ENCODE measurements around the gene IL1A. TPM values are rescaled to one million over a fixed set of nuclear protein-coding genes. Genes with fewer than 3 reads are reported as not detected.

Gene IL1A
- total and polyA plus RNA-seq, 9 donors = 0.09 to 0.12 TPM; not detected in 7

DNA sequence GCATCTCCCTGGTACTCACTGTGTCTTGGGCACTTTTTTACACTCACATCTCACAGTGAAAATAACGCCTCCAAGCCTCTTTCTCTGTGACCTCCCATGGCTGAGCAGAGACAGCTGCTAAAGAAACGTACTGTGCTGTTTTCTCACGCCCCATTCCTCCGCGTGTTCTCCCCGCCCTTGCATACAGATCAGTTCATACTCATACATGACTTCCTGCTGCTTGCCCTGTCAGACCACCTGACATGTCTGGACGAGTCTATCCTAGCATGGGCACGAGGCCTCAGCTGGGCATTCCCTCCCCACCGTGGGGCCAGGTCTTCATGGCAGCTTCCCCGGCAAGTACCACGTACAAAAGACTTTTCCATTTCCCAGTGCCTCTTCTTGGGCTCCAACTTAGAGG, 21.2 kb upstream of the IL1A start:
- H3K27ac ChIP-seq (ENCODE audit: low read length) = no peak overlapping the region
- H3K4me3 ChIP-seq (ENCODE audit: low read length) = no peak overlapping the region
- DNase-seq = no peak
- no peaks in the 10 kb centered on the region for H3K36me3 ChIP-seq (ENCODE audit: control insufficient read depth, insufficient read depth, low read length)
- peaks cover 6% of the 10 kb centered on the region for H3K9me3 ChIP-seq (replicated peaks; ENCODE audit: control insufficient read depth, low read depth, low read length)
- WGBS (ENCODE audit: insufficient coverage) = 88% methylated on average over 7 of the region's 11 CpGs
- no peaks in the 10 kb centered on the region for H3K4me1 ChIP-seq (ENCODE audit: control insufficient read depth, insufficient read depth, low read length)
- H3K27me3 ChIP-seq (ENCODE audit: control insufficient read depth, insufficient read depth, low read length) = no peaks in the 10 kb centered on the region

- WGBS (ENCODE audit: insufficient coverage) = 67% methylated on average over 1 of the region's 5 CpGs
- H3K4me3 ChIP-seq (ENCODE audit: low read length) = no peak overlapping the region
- H3K36me3 ChIP-seq (ENCODE audit: control insufficient read depth, insufficient read depth, low read length) = no peaks in the 10 kb centered on the region
- peaks cover 6% of the 10 kb centered on the region for H3K9me3 ChIP-seq (replicated peaks; ENCODE audit: control insufficient read depth, low read depth, low read length)
- no peak overlapping the region for H3K27ac ChIP-seq (ENCODE audit: low read length)
- no peaks in the 10 kb centered on the region for H3K27me3 ChIP-seq (ENCODE audit: control insufficient read depth, insufficient read depth, low read length)
- no peaks in the 10 kb centered on the region for H3K4me1 ChIP-seq (ENCODE audit: control insufficient read depth, insufficient read depth, low read length)
- no peak for DNase-seq
Measured at GRCh38 chr2:112803691-112804521, 19.6 kb upstream of the IL1A start.

DNA sequence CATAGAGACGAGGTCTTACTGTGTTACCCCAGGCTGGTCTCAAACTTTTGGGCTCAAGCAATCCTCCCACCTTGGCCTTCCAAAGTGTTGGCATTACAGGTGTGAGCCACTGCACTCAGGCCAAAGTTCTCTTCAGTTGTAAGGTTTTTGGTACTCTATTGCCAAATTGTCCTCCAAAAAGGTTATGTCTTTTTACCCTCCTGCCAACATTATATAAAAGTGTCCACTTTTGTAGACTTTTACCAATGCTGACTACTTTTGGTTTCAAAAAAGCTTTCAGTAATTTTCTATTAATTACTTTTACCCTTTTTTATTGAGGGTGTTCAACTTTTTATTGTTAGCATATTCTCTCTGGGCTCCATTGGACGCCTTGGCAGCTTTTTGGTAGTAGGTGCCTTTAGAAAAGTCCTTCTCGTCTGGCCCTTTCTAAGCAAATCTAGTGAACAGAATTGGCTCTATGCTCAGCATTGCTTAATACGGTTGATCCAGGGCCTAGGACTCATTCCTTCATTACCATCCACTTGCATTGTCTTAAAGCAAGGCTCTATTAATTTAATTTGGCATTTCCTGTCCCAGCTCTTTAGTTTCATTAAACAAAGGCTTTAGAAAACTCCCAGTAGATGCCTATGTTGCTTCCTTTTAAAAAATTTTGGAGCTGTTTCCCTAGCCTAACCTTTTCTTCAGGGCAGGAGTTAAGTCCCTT, 16.7 kb upstream of the IL1A start:
- no CpG with 5 or more reads among the region's 4 CpGs for WGBS (ENCODE audit: insufficient coverage)
- DNase-seq = no peak

DNA sequence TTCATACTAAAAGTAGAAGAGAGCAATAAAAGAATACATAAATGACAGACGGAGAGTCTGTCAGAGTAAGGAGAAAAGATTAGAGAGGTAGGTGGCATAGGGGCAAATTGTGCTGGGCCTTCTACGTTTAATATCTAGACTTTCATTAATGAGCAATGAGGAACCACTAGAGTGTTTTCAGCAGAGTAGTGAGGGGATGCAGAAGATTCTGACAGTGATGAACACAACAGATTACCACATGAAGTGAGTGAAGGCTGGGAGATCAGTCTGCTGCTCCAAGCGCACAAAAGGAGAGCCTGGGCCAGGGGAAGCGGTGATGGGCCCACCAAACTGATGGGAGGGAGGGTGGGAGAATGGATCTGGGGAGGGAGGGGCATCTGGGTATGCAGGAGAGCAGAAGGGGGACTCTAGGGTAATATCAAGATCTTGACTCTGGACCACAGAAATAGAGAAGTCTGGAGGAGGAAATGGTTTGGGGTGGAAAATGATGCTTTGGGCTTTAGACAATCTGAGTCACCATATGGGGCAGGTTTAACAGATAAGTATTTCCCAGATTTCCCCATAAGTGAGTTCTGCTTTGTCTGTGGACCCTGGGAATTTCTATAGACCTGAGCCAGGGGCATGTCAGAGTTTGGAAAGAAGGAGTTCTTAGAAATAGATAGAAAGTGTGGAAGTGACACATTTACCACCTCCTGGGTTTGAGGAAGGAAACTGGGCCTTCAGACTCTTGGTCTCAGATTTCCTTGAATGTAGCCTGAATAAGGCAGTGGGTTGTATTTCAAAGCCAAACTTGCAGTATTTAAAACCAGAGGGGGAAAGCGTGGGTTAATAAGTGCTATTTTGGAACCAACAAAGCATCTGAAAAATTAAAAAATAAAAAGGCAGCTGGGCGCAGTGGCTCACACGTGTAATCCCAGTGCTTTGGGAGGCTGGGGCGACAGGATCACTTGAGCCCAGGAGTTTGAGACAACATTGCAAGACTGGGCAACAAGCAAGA, 15.0 kb upstream of the IL1A start:
- WGBS (ENCODE audit: insufficient coverage) = 80% methylated on average over 8 of the region's 8 CpGs
- DNase-seq = no peak
- Histone ChIP-seq H3K27me3 (ENCODE audit: control insufficient read depth, insufficient read depth, low read length) (no peaks in the 10 kb centered on the region), H3K4me1 (ENCODE audit: control insufficient read depth, insufficient read depth, low read length) (no peaks in the 10 kb centered on the region), H3K9me3 (replicated peaks; ENCODE audit: control insufficient read depth, low read depth, low read length) (no peaks in the 10 kb centered on the region), H3K36me3 (ENCODE audit: control insufficient read depth, insufficient read depth, low read length) (no peaks in the 10 kb centered on the region), H3K4me3 (ENCODE audit: low read length) (no peak overlapping the region), H3K27ac (ENCODE audit: low read length) (no peak overlapping the region)

More for the DNA sequence above, 16.7 kb upstream of the IL1A start:
- H3K4me1 ChIP-seq (ENCODE audit: control insufficient read depth, insufficient read depth, low read length) = no peaks in the 10 kb centered on the region
- H3K9me3 ChIP-seq (replicated peaks; ENCODE audit: control insufficient read depth, low read depth, low read length) = no peaks in the 10 kb centered on the region
- H3K27ac ChIP-seq (ENCODE audit: low read length) = no peak overlapping the region
- H3K27me3 ChIP-seq (ENCODE audit: control insufficient read depth, insufficient read depth, low read length) = no peaks in the 10 kb centered on the region
- H3K4me3 ChIP-seq (ENCODE audit: low read length) = no peak overlapping the region
- no peaks in the 10 kb centered on the region for H3K36me3 ChIP-seq (ENCODE audit: control insufficient read depth, insufficient read depth, low read length)

GRCh38 chr2:112796486-112796885, 12.2 kb upstream of the IL1A start:
- Histone ChIP-seq H3K4me3 (ENCODE audit: low read length) (no peak overlapping the region), H3K36me3 (ENCODE audit: control insufficient read depth, insufficient read depth, low read length) (no peaks in the 10 kb centered on the region), H3K9me3 (replicated peaks; ENCODE audit: control insufficient read depth, low read depth, low read length) (no peaks in the 10 kb centered on the region), H3K4me1 (ENCODE audit: control insufficient read depth, insufficient read depth, low read length) (no peaks in the 10 kb centered on the region), H3K27ac (ENCODE audit: low read length) (no peak overlapping the region), H3K27me3 (ENCODE audit: control insufficient read depth, insufficient read depth, low read length) (no peaks in the 10 kb centered on the region)
- no CpG with 5 or more reads among the region's 1 CpG for WGBS (ENCODE audit: insufficient coverage)
- DNase-seq = no peak

DNA sequence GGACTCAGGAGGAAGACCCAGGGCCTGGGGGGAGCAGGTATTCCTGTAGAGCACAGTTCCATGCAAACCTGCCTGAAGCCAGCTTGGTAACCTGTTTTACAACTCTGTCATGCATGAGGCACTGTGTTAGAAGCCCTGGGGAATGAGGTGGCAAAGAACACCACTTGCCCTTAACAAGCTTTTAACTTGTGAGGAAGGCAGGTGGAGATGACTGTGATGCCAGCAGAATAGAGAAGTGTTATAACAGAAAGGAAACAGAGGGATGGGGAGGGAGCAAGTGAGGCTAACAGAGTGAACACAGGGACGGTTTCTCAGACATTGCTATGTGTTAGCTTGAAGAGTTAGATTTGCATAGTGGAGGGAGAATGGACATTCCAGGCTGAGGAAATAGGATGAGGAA, 11.5 kb upstream of the IL1A start:
- no peaks in the 10 kb centered on the region for H3K4me1 ChIP-seq (ENCODE audit: control insufficient read depth, insufficient read depth, low read length)
- H3K9me3 ChIP-seq (replicated peaks; ENCODE audit: control insufficient read depth, low read depth, low read length) = no peaks in the 10 kb centered on the region
- 83% methylated on average over 1 of the region's 1 CpG for WGBS (ENCODE audit: insufficient coverage)
- H3K27ac ChIP-seq (ENCODE audit: low read length) = no peak overlapping the region
- no peaks in the 10 kb centered on the region for H3K27me3 ChIP-seq (ENCODE audit: control insufficient read depth, insufficient read depth, low read length)
- no peaks in the 10 kb centered on the region for H3K36me3 ChIP-seq (ENCODE audit: control insufficient read depth, insufficient read depth, low read length)
- no peak for DNase-seq
- no peak overlapping the region for H3K4me3 ChIP-seq (ENCODE audit: low read length)

DNA sequence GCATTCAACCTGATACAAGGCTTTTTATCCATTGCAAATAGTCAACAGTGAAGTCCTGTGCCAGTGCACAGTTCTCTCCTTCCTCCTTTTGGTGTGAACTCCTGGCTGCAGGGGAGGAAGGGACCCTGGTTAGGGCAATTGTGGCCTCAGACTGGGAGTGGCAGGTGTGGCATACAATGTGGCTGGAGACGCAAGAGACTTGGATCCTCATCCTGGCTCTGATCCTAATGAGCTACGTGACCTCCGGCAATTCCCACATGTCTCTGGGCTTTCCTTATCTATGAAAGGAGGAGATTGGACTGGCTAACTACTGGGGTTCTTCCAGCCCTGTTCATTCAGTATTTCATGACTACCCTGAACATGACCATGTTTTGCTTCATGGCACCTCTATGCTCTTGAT, 10.5 kb upstream of the IL1A start:
- Histone ChIP-seq H3K27ac (ENCODE audit: low read length) (no peak overlapping the region), H3K9me3 (replicated peaks; ENCODE audit: control insufficient read depth, low read depth, low read length) (no peaks in the 10 kb centered on the region)
- no CpG with 5 or more reads among the region's 3 CpGs for WGBS (ENCODE audit: insufficient coverage)

DNA sequence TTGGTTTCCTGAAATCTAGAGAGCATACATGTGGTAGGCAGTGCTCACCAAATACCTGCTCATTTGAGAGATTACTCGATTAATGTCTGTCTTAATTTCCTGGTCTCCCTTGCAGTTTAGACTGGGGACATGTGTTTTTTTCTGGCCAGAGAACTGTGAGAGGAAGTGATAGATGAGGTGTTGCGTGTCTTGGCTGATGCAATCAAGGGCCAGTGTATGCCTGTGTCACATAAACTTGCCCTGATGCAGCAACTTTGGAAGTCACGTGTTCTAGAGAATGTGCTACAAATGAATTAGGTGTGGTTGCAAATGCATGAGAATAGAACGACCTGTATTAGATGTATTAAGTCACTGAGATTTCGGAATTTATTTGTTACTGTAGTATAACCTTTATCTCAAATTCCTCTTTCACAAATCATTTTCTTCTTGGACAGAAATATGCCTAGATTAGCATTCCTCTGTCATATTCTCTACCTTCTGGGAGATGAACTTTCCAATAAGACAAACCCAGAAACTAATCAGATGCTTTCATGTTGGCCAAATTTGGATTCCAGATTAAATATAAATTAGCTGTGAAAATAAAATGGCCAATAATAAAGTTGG, 9.9 kb upstream of the IL1A start:
- DNase-seq = peak; percentile 51
- WGBS (ENCODE audit: insufficient coverage) = 27% methylated on average over 2 of the region's 5 CpGs
- Histone ChIP-seq H3K4me1 (ENCODE audit: control insufficient read depth, insufficient read depth, low read length) (no peaks in the 10 kb centered on the region), H3K36me3 (ENCODE audit: control insufficient read depth, insufficient read depth, low read length) (no peaks in the 10 kb centered on the region), H3K9me3 (replicated peaks; ENCODE audit: control insufficient read depth, low read depth, low read length) (no peaks in the 10 kb centered on the region), H3K27me3 (ENCODE audit: control insufficient read depth, insufficient read depth, low read length) (no peaks in the 10 kb centered on the region), H3K27ac (ENCODE audit: low read length) (no peak overlapping the region), H3K4me3 (ENCODE audit: low read length) (no peak overlapping the region)

More for the DNA sequence above, 10.5 kb upstream of the IL1A start:
- no peaks in the 10 kb centered on the region for H3K27me3 ChIP-seq (ENCODE audit: control insufficient read depth, insufficient read depth, low read length)
- H3K4me1 ChIP-seq (ENCODE audit: control insufficient read depth, insufficient read depth, low read length) = no peaks in the 10 kb centered on the region
- no peak for DNase-seq
- no peaks in the 10 kb centered on the region for H3K36me3 ChIP-seq (ENCODE audit: control insufficient read depth, insufficient read depth, low read length)
- no peak overlapping the region for H3K4me3 ChIP-seq (ENCODE audit: low read length)

GRCh38 chr2:112793449-112793978, 9.2 kb upstream of the IL1A start:
- Histone ChIP-seq H3K36me3 (ENCODE audit: control insufficient read depth, insufficient read depth, low read length) (no peaks in the 10 kb centered on the region), H3K4me1 (ENCODE audit: control insufficient read depth, insufficient read depth, low read length) (no peaks in the 10 kb centered on the region), H3K27ac (ENCODE audit: low read length) (no peak overlapping the region), H3K4me3 (ENCODE audit: low read length) (no peak overlapping the region), H3K27me3 (ENCODE audit: control insufficient read depth, insufficient read depth, low read length) (no peaks in the 10 kb centered on the region), H3K9me3 (replicated peaks; ENCODE audit: control insufficient read depth, low read depth, low read length) (no peaks in the 10 kb centered on the region)
- peak; percentile 25 for DNase-seq
- 33% methylated on average over 1 of the region's 3 CpGs for WGBS (ENCODE audit: insufficient coverage)
